ENCODE results near the gene OR4D6. TPM values are rescaled to one million over a fixed set of nuclear protein-coding genes. Genes with fewer than 3 reads are reported as not detected.

OR4D6 gene
- total RNA-seq, 1 donor from 2014 or later = not detected

GRCh38 chr11:59423835-59424234 lies 32.9 kb upstream of the OR4D6 start:
- Histone ChIP-seq H3K4me3 (ENCODE audit: low read depth, low read length) (no peak overlapping the region), H3K27me3 (ENCODE audit: control insufficient read depth, insufficient read depth, low read length) (no peaks in the 10 kb centered on the region), H3K36me3 (ENCODE audit: control insufficient read depth, insufficient read depth, low read length) (no peaks in the 10 kb centered on the region)
- no peak for DNase-seq (ENCODE audit: low read depth)
- no peak for FAIRE-seq
- TF ChIP-seq CTCF (IDR thresholded peaks at IDR 0.05; ENCODE audit: insufficient read depth, low read length, severe bottlenecking) = no peak

GRCh38 chr11:59425131-59425530 lies 31.6 kb upstream of the OR4D6 start:
- no peaks in the 10 kb centered on the region for H3K36me3 ChIP-seq (ENCODE audit: control insufficient read depth, insufficient read depth, low read length)
- H3K27me3 ChIP-seq (ENCODE audit: control insufficient read depth, insufficient read depth, low read length) = no peaks in the 10 kb centered on the region
- H3K4me3 ChIP-seq (ENCODE audit: low read depth, low read length) = no peak overlapping the region
- DNase-seq (ENCODE audit: low read depth) = no peak
- TF ChIP-seq CTCF (IDR thresholded peaks at IDR 0.05; ENCODE audit: insufficient read depth, low read length, severe bottlenecking) = no peak
- FAIRE-seq = no peak

GRCh38 chr11:59426361-59427067 lies 30.2 kb upstream of the OR4D6 start, which contains the start of gene OR5A2:
TSS of gene OR5A2 (minus strand) at chr11:59426413. CDS start at chr11:59422953, 3,460 bp downstream.
- Histone ChIP-seq H3K4me3 (ENCODE audit: low read depth, low read length) (no peak within 1 kb of the TSS), H3K27me3 (ENCODE audit: control insufficient read depth, insufficient read depth, low read length) (no peaks in the 10 kb centered on the region), H3K36me3 (ENCODE audit: control insufficient read depth, insufficient read depth, low read length) (no peaks in the 10 kb centered on the region)
- no peak for FAIRE-seq
- DNase-seq (ENCODE audit: low read depth) = peak; percentile 20
- TF ChIP-seq CTCF (IDR thresholded peaks at IDR 0.05; ENCODE audit: insufficient read depth, low read length, severe bottlenecking) = no peak

- DNase-seq (ENCODE audit: low read depth) = no peak
- H3K36me3 ChIP-seq (ENCODE audit: control insufficient read depth, insufficient read depth, low read length) = no peaks in the 10 kb centered on the region
- FAIRE-seq = no peak
- TF ChIP-seq CTCF (IDR thresholded peaks at IDR 0.05; ENCODE audit: insufficient read depth, low read length, severe bottlenecking) = no peak
- no peak overlapping the region for H3K4me3 ChIP-seq (ENCODE audit: low read depth, low read length)
- H3K27me3 ChIP-seq (ENCODE audit: control insufficient read depth, insufficient read depth, low read length) = no peaks in the 10 kb centered on the region
These were observed 29.7 kb upstream of the OR4D6 start for GRCh38 chr11:59427068-59427382.

- Histone ChIP-seq H3K27me3 (ENCODE audit: control insufficient read depth, insufficient read depth, low read length) (no peaks in the 10 kb centered on the region), H3K4me3 (ENCODE audit: low read depth, low read length) (no peak overlapping the region), H3K36me3 (ENCODE audit: control insufficient read depth, insufficient read depth, low read length) (no peaks in the 10 kb centered on the region)
- TF ChIP-seq CTCF (IDR thresholded peaks at IDR 0.05; ENCODE audit: insufficient read depth, low read length, severe bottlenecking) = peak; percentile 62
- DNase-seq (ENCODE audit: low read depth) (peak; percentile 63), FAIRE-seq (no peak)
These were observed 26.7 kb upstream of the OR4D6 start for GRCh38 chr11:59429924-59430516.
